NCI-H2171 (cell line): ENCODE results near the gene MID1.

Experiments
- DNase-seq: peaks from one replicate; lab custom pipeline; 2025; lab: John Stamatoyannopoulos, UW

The MID1 gene

GRCh38 chrX:10433296-10433965 lies 187.0 kb downstream of the MID1 start:
- no peak for DNase-seq

GRCh38 chrX:10429908-10430307 lies 190.5 kb downstream of the MID1 start:
- DNase-seq, result no peak

- DNase-seq, result no peak
These were observed 193.1 kb downstream of the MID1 start for GRCh38 chrX:10427249-10427648.

- no peak for DNase-seq
These were observed 196.7 kb downstream of the MID1 start for GRCh38 chrX:10423716-10424115.

GRCh38 chrX:10420134-10420533 lies 200.3 kb downstream of the MID1 start:
- no peak for DNase-seq

GRCh38 chrX:10416424-10416823 lies 204.0 kb downstream of the MID1 start:
- DNase-seq, result no peak

GRCh38 chrX:10415306-10416001 lies 204.9 kb downstream of the MID1 start:
- DNase-seq, result no peak

GRCh38 chrX:10414862-10415261 lies 205.5 kb downstream of the MID1 start:
- no peak for DNase-seq

- DNase-seq, result no peak
These were observed 206.1 kb downstream of the MID1 start for GRCh38 chrX:10414156-10414824.

- no peak for DNase-seq
These were observed 215.9 kb downstream of the MID1 start for GRCh38 chrX:10404436-10404835.

GRCh38 chrX:10401239-10401638 lies 219.1 kb downstream of the MID1 start:
- no peak for DNase-seq

GRCh38 chrX:10399043-10399741 lies 221.2 kb downstream of the MID1 start:
- no peak for DNase-seq

GRCh38 chrX:10398215-10398614 lies 222.2 kb downstream of the MID1 start:
- no peak for DNase-seq

GRCh38 chrX:10397349-10397748 lies 223.0 kb downstream of the MID1 start:
- no peak for DNase-seq

GRCh38 chrX:10395643-10396042 lies 224.7 kb downstream of the MID1 start:
- DNase-seq, result no peak
